ENCODE measurements around the gene SLC25A17.

Gene SLC25A17

DNA sequence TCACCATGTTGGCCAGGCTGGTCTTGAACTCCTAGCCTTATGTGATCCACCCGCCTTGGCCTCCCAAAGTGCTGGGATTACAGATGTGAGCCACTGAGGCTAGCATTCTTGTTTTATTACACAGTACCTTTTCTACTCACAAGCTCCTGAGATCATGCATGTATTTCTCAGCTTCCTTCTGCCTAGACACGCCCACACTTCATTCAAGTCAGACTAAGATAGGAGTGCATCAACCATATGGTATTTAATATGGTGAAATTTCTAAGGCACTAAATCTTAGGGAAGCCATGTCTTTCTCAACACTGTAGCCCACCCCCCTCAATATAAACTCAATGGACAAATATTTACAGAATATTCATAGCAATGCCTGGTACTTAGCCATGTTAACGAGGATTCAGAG lies 62.1 kb downstream of the SLC25A17 start:
- Histone ChIP-seq H3K4me3 (ENCODE audit: low read depth, low read length) (no peak overlapping the region), H3K4me1 (ENCODE audit: control insufficient read depth, insufficient read depth, low read length, unreplicated experiment) (no peaks in the 10 kb centered on the region), H3K27me3 (ENCODE audit: insufficient read depth, low read length) (no peaks in the 10 kb centered on the region), H3K36me3 (ENCODE audit: insufficient read depth, low read length) (no peaks in the 10 kb centered on the region), H3K79me2 (ENCODE audit: control insufficient read depth, insufficient read depth, low read length, unreplicated experiment) (no peaks in the 10 kb centered on the region), H2AFZ (ENCODE audit: low read length, unreplicated experiment) (no peak overlapping the region), H3K27ac (ENCODE audit: low read depth, low read length) (no peak overlapping the region)

DNA sequence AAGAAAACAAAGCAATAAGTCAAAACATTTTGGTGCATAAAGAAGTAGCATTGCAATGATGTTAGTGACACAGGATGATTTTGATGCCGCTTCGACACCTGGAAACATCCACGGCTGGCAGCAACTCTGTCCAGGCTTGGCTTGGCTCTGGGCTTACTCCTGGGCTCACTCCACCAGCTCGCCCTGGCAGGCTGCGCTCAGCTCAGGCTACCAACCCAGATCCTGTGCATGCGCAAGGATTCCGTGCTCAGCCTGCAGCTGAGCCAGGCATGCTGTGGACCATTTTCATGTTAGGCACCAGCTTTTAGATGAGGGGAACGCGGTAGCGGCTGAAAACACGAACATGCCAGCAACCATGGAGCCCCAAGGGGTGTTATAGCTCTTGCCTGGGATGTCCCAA lies 66.0 kb downstream of the SLC25A17 start:
- Histone ChIP-seq H3K79me2 (ENCODE audit: control insufficient read depth, insufficient read depth, low read length, unreplicated experiment) (no peaks in the 10 kb centered on the region), H3K36me3 (ENCODE audit: insufficient read depth, low read length) (no peaks in the 10 kb centered on the region), H3K4me1 (ENCODE audit: control insufficient read depth, insufficient read depth, low read length, unreplicated experiment) (no peaks in the 10 kb centered on the region), H3K27ac (ENCODE audit: low read depth, low read length) (no peak overlapping the region), H3K27me3 (ENCODE audit: insufficient read depth, low read length) (no peaks in the 10 kb centered on the region), H3K4me3 (ENCODE audit: low read depth, low read length) (no peak overlapping the region), H2AFZ (ENCODE audit: low read length, unreplicated experiment) (no peak overlapping the region)

- Histone ChIP-seq H3K79me2 (ENCODE audit: control insufficient read depth, insufficient read depth, low read length, unreplicated experiment) (no peaks in the 10 kb centered on the region), H3K27me3 (ENCODE audit: insufficient read depth, low read length) (no peaks in the 10 kb centered on the region), H3K4me1 (ENCODE audit: control insufficient read depth, insufficient read depth, low read length, unreplicated experiment) (no peaks in the 10 kb centered on the region), H3K27ac (ENCODE audit: low read depth, low read length) (no peak overlapping the region), H3K36me3 (ENCODE audit: insufficient read depth, low read length) (no peaks in the 10 kb centered on the region), H3K4me3 (ENCODE audit: low read depth, low read length) (no peak overlapping the region), H2AFZ (ENCODE audit: low read length, unreplicated experiment) (no peak overlapping the region)
These were observed 67.9 kb downstream of the SLC25A17 start for GRCh38 chr22:40751250-40751649.

GRCh38 chr22:40749829-40750228 lies 69.3 kb downstream of the SLC25A17 start:
- Histone ChIP-seq H3K27me3 (ENCODE audit: insufficient read depth, low read length) (no peaks in the 10 kb centered on the region), H3K36me3 (ENCODE audit: insufficient read depth, low read length) (no peaks in the 10 kb centered on the region), H3K27ac (ENCODE audit: low read depth, low read length) (no peak overlapping the region), H3K79me2 (ENCODE audit: control insufficient read depth, insufficient read depth, low read length, unreplicated experiment) (no peaks in the 10 kb centered on the region), H3K4me1 (ENCODE audit: control insufficient read depth, insufficient read depth, low read length, unreplicated experiment) (no peaks in the 10 kb centered on the region), H2AFZ (ENCODE audit: low read length, unreplicated experiment) (no peak overlapping the region), H3K4me3 (ENCODE audit: low read depth, low read length) (no peak overlapping the region)

DNA sequence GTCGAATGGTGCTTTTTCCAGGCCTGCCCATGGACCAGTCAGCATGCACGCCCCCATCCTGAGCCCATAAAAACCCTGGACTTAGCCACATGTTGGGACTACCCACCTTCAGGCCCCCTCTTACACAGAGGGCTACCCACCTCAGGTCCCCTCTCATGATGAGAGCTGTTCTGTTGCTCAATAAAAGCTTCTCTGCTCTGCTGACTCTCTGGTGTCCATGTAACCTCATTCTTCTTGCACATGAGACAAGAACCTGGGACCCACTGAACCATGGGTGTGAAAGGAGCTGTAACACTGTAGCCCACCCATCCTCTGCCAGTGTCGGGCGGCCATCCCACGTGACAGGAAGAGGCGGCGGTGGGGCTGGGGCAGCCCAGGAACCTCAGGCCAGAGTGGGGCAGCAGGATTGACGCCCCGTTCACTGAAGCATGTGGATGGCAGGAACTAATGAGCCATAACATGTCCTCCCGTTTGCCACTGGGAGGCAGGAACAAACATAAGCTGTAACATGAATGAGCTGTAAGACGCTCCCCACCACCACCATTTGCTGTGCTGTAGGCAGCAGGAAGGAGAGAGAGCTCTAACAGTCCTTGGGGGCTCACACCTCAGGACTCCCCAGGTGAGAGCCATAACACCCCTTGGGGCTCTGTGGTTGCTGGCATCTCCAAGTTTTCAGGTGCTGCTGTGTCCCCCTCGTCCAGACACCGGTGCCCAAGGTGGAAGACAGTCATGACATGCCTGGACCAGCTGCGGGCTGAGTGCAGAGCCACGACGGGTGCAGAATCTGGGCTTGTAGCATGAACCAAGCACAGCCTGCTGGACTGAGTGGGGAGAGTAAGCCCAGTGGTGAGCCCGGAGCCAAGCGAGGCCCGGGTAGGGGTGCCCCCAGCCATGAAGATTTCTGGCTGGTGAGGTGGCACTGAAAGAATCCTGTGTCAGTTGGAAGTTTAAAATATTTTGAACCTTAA lies 70.5 kb downstream of the SLC25A17 start:
- H3K4me1 ChIP-seq (ENCODE audit: control insufficient read depth, insufficient read depth, low read length, unreplicated experiment): no peaks in the 10 kb centered on the region
- no peaks in the 10 kb centered on the region for H3K27me3 ChIP-seq (ENCODE audit: insufficient read depth, low read length)
- H2AFZ ChIP-seq (ENCODE audit: low read length, unreplicated experiment): no peak overlapping the region
- H3K27ac ChIP-seq (ENCODE audit: low read depth, low read length): no peak overlapping the region
- H3K36me3 ChIP-seq (ENCODE audit: insufficient read depth, low read length): no peaks in the 10 kb centered on the region
- H3K79me2 ChIP-seq (ENCODE audit: control insufficient read depth, insufficient read depth, low read length, unreplicated experiment): no peaks in the 10 kb centered on the region
- no peak overlapping the region for H3K4me3 ChIP-seq (ENCODE audit: low read depth, low read length)

- no peaks in the 10 kb centered on the region for H3K27me3 ChIP-seq (ENCODE audit: insufficient read depth, low read length)
- no peaks in the 10 kb centered on the region for H3K4me1 ChIP-seq (ENCODE audit: control insufficient read depth, insufficient read depth, low read length, unreplicated experiment)
- no peak overlapping the region for H3K27ac ChIP-seq (ENCODE audit: low read depth, low read length)
- no peak overlapping the region for H2AFZ ChIP-seq (ENCODE audit: low read length, unreplicated experiment)
- no peaks in the 10 kb centered on the region for H3K36me3 ChIP-seq (ENCODE audit: insufficient read depth, low read length)
- H3K79me2 ChIP-seq (ENCODE audit: control insufficient read depth, insufficient read depth, low read length, unreplicated experiment): no peaks in the 10 kb centered on the region
- no peak overlapping the region for H3K4me3 ChIP-seq (ENCODE audit: low read depth, low read length)
These were observed 71.8 kb downstream of the SLC25A17 start for GRCh38 chr22:40747361-40747760.

GRCh38 chr22:40746428-40747220 lies 72.5 kb downstream of the SLC25A17 start:
- H3K27me3 ChIP-seq (ENCODE audit: insufficient read depth, low read length): no peaks in the 10 kb centered on the region
- H3K4me1 ChIP-seq (ENCODE audit: control insufficient read depth, insufficient read depth, low read length, unreplicated experiment): no peaks in the 10 kb centered on the region
- H2AFZ ChIP-seq (ENCODE audit: low read length, unreplicated experiment): no peak overlapping the region
- no peak overlapping the region for H3K4me3 ChIP-seq (ENCODE audit: low read depth, low read length)
- H3K27ac ChIP-seq (ENCODE audit: low read depth, low read length): no peak overlapping the region
- no peaks in the 10 kb centered on the region for H3K79me2 ChIP-seq (ENCODE audit: control insufficient read depth, insufficient read depth, low read length, unreplicated experiment)
- no peaks in the 10 kb centered on the region for H3K36me3 ChIP-seq (ENCODE audit: insufficient read depth, low read length)

DNA sequence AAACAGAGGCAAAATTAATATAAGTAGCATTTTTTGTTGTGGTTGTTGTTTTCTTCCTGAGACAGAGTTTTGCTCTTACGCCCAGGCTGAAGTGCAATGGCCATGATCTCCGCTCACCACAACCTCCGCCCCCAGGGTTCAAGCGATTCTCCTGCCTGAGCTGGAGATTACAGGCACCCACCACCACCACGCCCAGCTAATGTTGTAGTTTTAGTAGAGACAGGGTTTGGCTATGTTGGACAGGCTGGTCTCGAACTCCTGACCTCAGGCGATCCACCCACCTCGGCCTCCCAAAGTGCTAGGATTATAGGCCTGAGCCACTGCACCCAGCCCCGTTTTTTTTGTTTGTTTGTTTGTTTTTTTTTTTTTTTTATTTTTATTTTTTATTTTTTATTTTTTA lies 75.4 kb downstream of the SLC25A17 start:
- Histone ChIP-seq H3K4me3 (ENCODE audit: low read depth, low read length) (no peak overlapping the region), H2AFZ (ENCODE audit: low read length, unreplicated experiment) (no peak overlapping the region), H3K27ac (ENCODE audit: low read depth, low read length) (no peak overlapping the region), H3K4me1 (ENCODE audit: control insufficient read depth, insufficient read depth, low read length, unreplicated experiment) (no peaks in the 10 kb centered on the region), H3K36me3 (ENCODE audit: insufficient read depth, low read length) (no peaks in the 10 kb centered on the region), H3K27me3 (ENCODE audit: insufficient read depth, low read length) (no peaks in the 10 kb centered on the region), H3K79me2 (ENCODE audit: control insufficient read depth, insufficient read depth, low read length, unreplicated experiment) (no peaks in the 10 kb centered on the region)

DNA sequence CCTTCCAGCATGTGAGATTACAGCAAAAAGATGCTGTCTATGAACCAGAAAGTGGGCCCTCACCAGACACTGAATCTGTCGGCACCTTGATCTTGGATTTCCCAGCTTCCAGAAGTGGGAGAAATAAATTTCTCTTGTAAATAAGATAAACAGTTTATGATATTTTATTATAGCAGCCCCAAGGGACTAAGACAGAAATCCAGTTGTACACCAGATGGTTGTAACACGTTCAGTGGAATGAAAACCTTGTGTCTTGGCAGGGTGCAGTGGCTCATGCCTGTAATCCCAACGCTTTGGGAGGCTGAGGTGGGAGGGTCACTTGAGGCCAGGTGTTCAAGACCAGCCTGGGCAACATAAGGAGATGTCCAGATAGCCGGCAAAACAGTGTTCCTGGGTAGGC lies 78.0 kb downstream of the SLC25A17 start:
- H2AFZ ChIP-seq (ENCODE audit: low read length, unreplicated experiment): no peak overlapping the region
- no peak overlapping the region for H3K4me3 ChIP-seq (ENCODE audit: low read depth, low read length)
- H3K36me3 ChIP-seq (ENCODE audit: insufficient read depth, low read length): no peaks in the 10 kb centered on the region
- no peaks in the 10 kb centered on the region for H3K27me3 ChIP-seq (ENCODE audit: insufficient read depth, low read length)
- H3K27ac ChIP-seq (ENCODE audit: low read depth, low read length): no peak overlapping the region
- H3K79me2 ChIP-seq (ENCODE audit: control insufficient read depth, insufficient read depth, low read length, unreplicated experiment): no peaks in the 10 kb centered on the region
- H3K4me1 ChIP-seq (ENCODE audit: control insufficient read depth, insufficient read depth, low read length, unreplicated experiment): no peaks in the 10 kb centered on the region

GRCh38 chr22:40739721-40740120 lies 79.4 kb downstream of the SLC25A17 start:
- Histone ChIP-seq H2AFZ (ENCODE audit: low read length, unreplicated experiment) (no peak overlapping the region), H3K27ac (ENCODE audit: low read depth, low read length) (no peak overlapping the region), H3K4me3 (ENCODE audit: low read depth, low read length) (no peak overlapping the region)

More at GRCh38 chr22:40739721-40740120, 79.4 kb downstream of the SLC25A17 start:
- no peaks in the 10 kb centered on the region for H3K79me2 ChIP-seq (ENCODE audit: control insufficient read depth, insufficient read depth, low read length, unreplicated experiment)
- no peaks in the 10 kb centered on the region for H3K4me1 ChIP-seq (ENCODE audit: control insufficient read depth, insufficient read depth, low read length, unreplicated experiment)
- H3K27me3 ChIP-seq (ENCODE audit: insufficient read depth, low read length): no peaks in the 10 kb centered on the region
- H3K36me3 ChIP-seq (ENCODE audit: insufficient read depth, low read length): no peaks in the 10 kb centered on the region

Data from ACC112 (cell line).